Neural progenitor cell (in vitro differentiated cells): ENCODE results near the gene BCS1L.

ENCODE experiments used
- EZH2 ChIP-seq: fragments of 200-600 bp; sonication (generic); IDR thresholded peaks from 2 replicates; pipeline ENCODE4 v1.6.1; 2017; ENCODE audit warnings: antibody characterized with exemption, mild to moderate bottlenecking, moderate library complexity
- EZH2phosphoT487 ChIP-seq: fragments of 200-600 bp; sonication (generic); IDR thresholded peaks from 2 replicates; pipeline ENCODE4 v1.6.1; 2017; ENCODE audit warnings: antibody characterized with exemption
- TF ChIP-seq, protein P1 (sequence below): fragments of 200-600 bp; sonication (generic); IDR thresholded peaks from 2 replicates; pipeline ENCODE4 v1.5.1; 2017; ENCODE audit warnings: antibody characterized with exemption, mild to moderate bottlenecking

DNA sequence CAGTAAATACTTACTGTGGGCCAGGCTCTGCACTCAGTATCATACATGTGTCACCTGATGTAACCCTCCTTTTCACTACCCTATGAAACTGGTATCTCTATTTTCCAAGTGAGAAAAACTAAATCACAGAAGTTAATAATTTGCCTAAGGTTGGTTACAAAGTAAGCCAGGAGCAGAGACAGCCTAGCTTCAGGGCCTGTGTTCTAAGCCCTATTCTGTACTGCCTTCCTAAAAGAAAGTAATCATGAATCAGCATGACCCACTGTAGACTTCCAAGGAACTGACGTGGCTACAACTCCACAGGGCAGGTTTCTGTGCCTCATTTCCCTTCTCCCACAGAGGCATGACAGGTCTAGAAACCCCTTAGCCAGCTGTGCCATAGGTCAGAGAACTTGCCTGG lies 14.4 kb upstream of the BCS1L start:
- TF ChIP-seq, protein P1, sequence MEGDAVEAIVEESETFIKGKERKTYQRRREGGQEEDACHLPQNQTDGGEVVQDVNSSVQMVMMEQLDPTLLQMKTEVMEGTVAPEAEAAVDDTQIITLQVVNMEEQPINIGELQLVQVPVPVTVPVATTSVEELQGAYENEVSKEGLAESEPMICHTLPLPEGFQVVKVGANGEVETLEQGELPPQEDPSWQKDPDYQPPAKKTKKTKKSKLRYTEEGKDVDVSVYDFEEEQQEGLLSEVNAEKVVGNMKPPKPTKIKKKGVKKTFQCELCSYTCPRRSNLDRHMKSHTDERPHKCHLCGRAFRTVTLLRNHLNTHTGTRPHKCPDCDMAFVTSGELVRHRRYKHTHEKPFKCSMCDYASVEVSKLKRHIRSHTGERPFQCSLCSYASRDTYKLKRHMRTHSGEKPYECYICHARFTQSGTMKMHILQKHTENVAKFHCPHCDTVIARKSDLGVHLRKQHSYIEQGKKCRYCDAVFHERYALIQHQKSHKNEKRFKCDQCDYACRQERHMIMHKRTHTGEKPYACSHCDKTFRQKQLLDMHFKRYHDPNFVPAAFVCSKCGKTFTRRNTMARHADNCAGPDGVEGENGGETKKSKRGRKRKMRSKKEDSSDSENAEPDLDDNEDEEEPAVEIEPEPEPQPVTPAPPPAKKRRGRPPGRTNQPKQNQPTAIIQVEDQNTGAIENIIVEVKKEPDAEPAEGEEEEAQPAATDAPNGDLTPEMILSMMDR, result no peak
- no peak for TF ChIP-seq EZH2
- TF ChIP-seq EZH2phosphoT487, result no peak
